ENCODE measurements around the gene GPC1.

DNA sequence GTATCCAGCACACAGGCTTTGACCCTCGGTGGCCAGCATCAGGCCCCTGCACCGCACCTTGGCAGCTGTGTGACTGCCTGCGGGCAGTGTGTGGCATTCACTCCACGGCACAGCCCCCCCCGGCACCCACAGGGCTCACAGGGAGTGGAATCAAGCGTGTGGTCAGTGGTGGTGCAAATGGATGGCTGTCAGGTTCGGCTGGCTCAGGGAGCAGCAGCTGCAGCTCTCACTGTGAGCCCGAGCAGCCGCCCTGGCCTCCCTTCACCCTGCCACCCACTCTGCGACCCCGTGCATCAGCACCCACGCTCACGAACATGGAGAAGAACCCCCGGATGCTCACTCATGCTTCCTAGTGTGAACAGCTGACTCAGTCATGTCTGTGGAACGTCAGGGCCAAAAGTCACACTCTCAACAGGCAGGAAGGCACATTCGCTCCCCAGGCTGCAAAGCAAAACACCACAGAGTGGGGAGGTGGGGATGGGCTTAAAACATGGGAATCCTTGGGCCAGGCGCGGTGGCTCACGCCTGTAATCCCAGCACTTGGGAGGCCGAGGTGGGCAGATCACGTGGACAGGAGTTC, 41.5 kb upstream of the GPC1 start:
- TF ChIP-seq TAF1 (IDR thresholded peaks at IDR 0.05; ENCODE audit: borderline replicate concordance, low read depth, low read length) = no peak
- TF ChIP-seq POLR2AphosphoS5 (IDR thresholded peaks at IDR 0.05; ENCODE audit: low read depth, low read length) = no peak
